ENCODE results near the gene SCN11A.

GRCh38 chr3:39021465-39022285, 30.1 kb downstream of the SCN11A start:
- TF ChIP-seq CTCF (IDR thresholded peaks at IDR 0.05; ENCODE audit: low read length) (no peak), EZH2 (optimal IDR thresholded peaks at IDR 0.05; ENCODE audit: low read depth, low read length) (no peak)

Data from MM.1S (cell line).